Hepatocyte (in vitro differentiated cells): Measurements from ENCODE around the gene SRPK3. TPM values are rescaled to one million over a fixed set of nuclear protein-coding genes. Genes with fewer than 3 reads are reported as not detected.

Source experiments
- DNase-seq: peaks from one replicate; pipeline ENCODE4 v3.0.0-alpha.2; 2016; ENCODE audit warnings: low spot score
- H2AFZ ChIP-seq: fragments of 200-600 bp; sonication (generic); 2 replicates; pipeline ENCODE4 v1.6.0; 2016; ENCODE audit warnings: antibody characterized with exemption, mild to moderate bottlenecking
- H3K27ac ChIP-seq: fragments of 200-600 bp; sonication (generic); 2 replicates; pipeline ENCODE4 v1.5.1; 2016; ENCODE audit warnings: mild to moderate bottlenecking
- H3K27me3 ChIP-seq: fragments of 200-600 bp; sonication (generic); 2 replicates; pipeline ENCODE4 v1.6.1; 2016
- H3K36me3 ChIP-seq: fragments of 200-600 bp; sonication (generic); replicated peaks from 2 replicates; pipeline ENCODE4 v1.5.1; 2016; ENCODE audit warnings: low read depth; ENCODE audit not compliant: insufficient read depth
- H3K4me1 ChIP-seq: fragments of 200-600 bp; sonication (generic); 2 replicates; pipeline ENCODE4 v1.5.1; 2016; ENCODE audit warnings: mild to moderate bottlenecking, moderate library complexity; ENCODE audit not compliant: insufficient read depth
- H3K4me2 ChIP-seq: fragments of 200-600 bp; sonication (generic); 2 replicates; pipeline ENCODE4 v1.6.0; 2016
- H3K4me3 ChIP-seq: fragments of 200-600 bp; sonication (generic); 2 replicates; pipeline ENCODE4 v1.5.1; 2016; ENCODE audit warnings: mild to moderate bottlenecking
- H3K79me2 ChIP-seq: fragments of 200-600 bp; sonication (generic); 2 replicates; pipeline ENCODE4 v1.6.0; 2017; ENCODE audit warnings: mild to moderate bottlenecking
- H3K9me2 ChIP-seq: fragments of 200-600 bp; sonication (generic); replicated peaks from 2 replicates; pipeline ENCODE4 v1.6.0; 2017; ENCODE audit warnings: mild to moderate bottlenecking; ENCODE audit not compliant: insufficient read depth
- H3K9me3 ChIP-seq: fragments of 200-600 bp; sonication (generic); 2 replicates; pipeline ENCODE4 v1.5.1; 2016; ENCODE audit warnings: low read depth, mild to moderate bottlenecking
- H4K20me1 ChIP-seq: fragments of 200-600 bp; sonication (generic); 2 replicates; pipeline ENCODE4 v1.6.0; 2016; ENCODE audit warnings: mild to moderate bottlenecking; ENCODE audit not compliant: insufficient read depth, poor library complexity, severe bottlenecking
- CTCF ChIP-seq: fragments of 200-600 bp; sonication (generic); IDR thresholded peaks from 2 replicates; pipeline ENCODE4 v1.5.1; 2016; ENCODE audit warnings: antibody characterized with exemption, mild to moderate bottlenecking; ENCODE audit not compliant: poor library complexity
- EZH2 ChIP-seq: fragments of 200-600 bp; sonication (generic); IDR thresholded peaks from 2 replicates; pipeline ENCODE4 v1.6.1; 2016; ENCODE audit warnings: antibody characterized with exemption, mild to moderate bottlenecking, borderline replicate concordance
- EZH2phosphoT487 ChIP-seq: fragments of 200-600 bp; sonication (generic); IDR thresholded peaks from one replicate; pipeline ENCODE4 v1.6.1; 2018; ENCODE audit warnings: antibody characterized with exemption, mild to moderate bottlenecking, low read depth, moderate library complexity; ENCODE audit not compliant: unreplicated experiment, severe bottlenecking
- WGBS: methylation state at CpG from one replicate; pipeline ENCODE4 v1.1.6; 2016; ENCODE audit warnings: low lambda C conversion rate; ENCODE audit errors: missing lambda C conversion rate; 5-methylcytosine and 5-hydroxymethylcytosine counted together
- polyA plus RNA-seq: library from polyadenylated mRNA; unstranded; fragments of >200 nt; fragmentation: Nextera tagmentation; extraction: Ambion mirVana; gene quantifications from 2 replicates; pipeline ENCODE4 v1.2.1, GENCODE V29; 2016
- total RNA-seq: library from RNA; depleted of rRNA; stranded (reverse); fragments of >200 nt; gene quantifications from 2 replicates; pipeline ENCODE4 v1.2.3, GENCODE V29; 2014

SRPK3 gene
- total and polyA plus RNA-seq, 2 experiments from 2014 or later, result 0.20 to 0.89 TPM

GRCh38 chrX:153767674-153768055 lies 13.2 kb upstream of the SRPK3 start:
- H3K9me3 ChIP-seq, result no peaks in the 10 kb centered on the region
- H2AFZ ChIP-seq, result no peak overlapping the region
- no peak overlapping the region for H3K4me2 ChIP-seq
- no peak for TF ChIP-seq CTCF
- no peak for TF ChIP-seq EZH2
- no peak for TF ChIP-seq EZH2phosphoT487
- H3K4me1 ChIP-seq, result peaks cover 5% of the 10 kb centered on the region
- H3K79me2 ChIP-seq, result no peaks in the 10 kb centered on the region
- no peak overlapping the region for H3K27ac ChIP-seq
- no peaks in the 10 kb centered on the region for H3K36me3 ChIP-seq
- no peaks in the 10 kb centered on the region for H3K27me3 ChIP-seq
- WGBS, result 97% methylated on average over 12 of the region's 20 CpGs
- H4K20me1 ChIP-seq, result no peaks in the 10 kb centered on the region
- no peak for DNase-seq
- no peak overlapping the region for H3K4me3 ChIP-seq
- H3K9me2 ChIP-seq, result no peaks in the 10 kb centered on the region

- Histone ChIP-seq H3K79me2 (no peaks in the 10 kb centered on the region), H4K20me1 (no peaks in the 10 kb centered on the region), H3K9me3 (no peaks in the 10 kb centered on the region), H3K4me3 (no peak overlapping the region), H3K4me2 (no peak overlapping the region), H2AFZ (no peak overlapping the region), H3K27ac (no peak overlapping the region), H3K9me2 (no peaks in the 10 kb centered on the region), H3K27me3 (no peaks in the 10 kb centered on the region), H3K4me1 (peaks cover 5% of the 10 kb centered on the region), H3K36me3 (no peaks in the 10 kb centered on the region)
- 89% methylated on average over 22 of the region's 22 CpGs for WGBS
- no peak for DNase-seq
- TF ChIP-seq EZH2, result no peak
These were observed 12.3 kb upstream of the SRPK3 start for GRCh38 chrX:153768311-153769157.

- H3K9me2 ChIP-seq, result no peaks in the 10 kb centered on the region
- no peak overlapping the region for H3K27ac ChIP-seq
- H3K27me3 ChIP-seq, result no peaks in the 10 kb centered on the region
- WGBS, result 88% methylated on average over 23 of the region's 23 CpGs
- no peaks in the 10 kb centered on the region for H3K79me2 ChIP-seq
- TF ChIP-seq EZH2phosphoT487 (no peak), EZH2 (no peak), CTCF (no peak)
- peaks cover 5% of the 10 kb centered on the region for H3K4me1 ChIP-seq
- no peaks in the 10 kb centered on the region for H4K20me1 ChIP-seq
- H3K36me3 ChIP-seq, result no peaks in the 10 kb centered on the region
- H3K4me2 ChIP-seq, result no peak overlapping the region
- no peaks in the 10 kb centered on the region for H3K9me3 ChIP-seq
- no peak overlapping the region for H2AFZ ChIP-seq
- H3K4me3 ChIP-seq, result no peak overlapping the region
- no peak for DNase-seq
These were observed 11.5 kb upstream of the SRPK3 start for GRCh38 chrX:153769158-153769864.
